Vagina (tissue), 2 donors: ENCODE data around the gene KIF14.

Experiments
- CTCF ChIP-seq, 3 experiments: fragments of 450-650 bp in 2 of 3; fragments of 200-600 bp in 1 of 3; sonication (generic) in 1 of 3; IDR thresholded peaks; one replicate each; pipeline ENCODE4 v1.5.1; 2017 to 2019; ENCODE audit warnings: antibody characterized with exemption in 3 of 3, mild to moderate bottlenecking in 2 of 3, moderate library complexity in 2 of 3
- POLR2A ChIP-seq, 2 donors: fragments of 450-650 bp; IDR thresholded peaks; one replicate each; pipeline ENCODE4 v1.6.1; 2017; ENCODE audit warnings: antibody characterized with exemption in 2 of 2, mild to moderate bottlenecking in 2 of 2, moderate library complexity in 2 of 2

DNA sequence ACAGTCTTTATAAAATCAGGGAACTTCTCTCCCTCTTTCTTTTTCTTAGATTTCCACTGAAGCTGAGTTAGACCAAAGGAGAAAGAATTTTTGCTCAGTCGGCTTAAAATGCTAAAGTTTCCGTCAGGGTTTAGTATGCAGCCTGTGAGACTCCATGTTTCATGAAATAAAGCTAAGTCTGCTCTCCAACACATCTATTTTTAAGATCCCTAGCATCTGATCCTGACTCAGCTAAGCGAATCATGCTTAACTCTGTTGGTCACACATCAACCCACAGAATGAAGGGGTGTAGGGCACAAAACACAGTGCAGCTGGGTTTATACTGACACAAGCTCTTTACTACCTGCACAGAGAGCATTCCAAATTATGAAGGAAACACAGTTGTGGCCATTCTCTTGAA is 108.4 kb downstream of the KIF14 start:
- no peak for TF ChIP-seq POLR2A (IDR thresholded peaks at IDR 0.05)
- no peak for TF ChIP-seq CTCF (IDR thresholded peaks at IDR 0.05)
